ENCODE results near the gene ANKRD33B. TPM values are rescaled to one million over a fixed set of nuclear protein-coding genes. Genes with fewer than 3 reads are reported as not detected.
A peak's percentile ranks its signal among the peaks of the same experiment; 100 is the strongest.

The ANKRD33B gene
- total RNA-seq, 3 donors from 2014 or later: 3.3 to 5.3 (median 3.8) TPM

GRCh38 chr5:10533226-10533625 lies 30.6 kb upstream of the ANKRD33B start:
- no peak overlapping the region for H3K27ac ChIP-seq
- H3K27me3 ChIP-seq: peaks cover 0 to 8% of the 10 kb centered on the region in 2 donors
- intact Hi-C loops (cut with DNase I; ENCODE audit: low total_unique reads): no loop called here
- no peak overlapping the region for H3K4me3 ChIP-seq
- no peak for DNase-seq (ENCODE audit: low spot score in 2 of 2)
- H3K36me3 ChIP-seq: no peaks in the 10 kb centered on the region
- no peaks in the 10 kb centered on the region for H3K9me3 ChIP-seq
- H3K4me1 ChIP-seq: no peaks in the 10 kb centered on the region
- TF ChIP-seq POLR2A (IDR thresholded peaks at IDR 0.05): no peak
- TF ChIP-seq POLR2AphosphoS5 (IDR thresholded peaks at IDR 0.05): no peak
- TF ChIP-seq CTCF (IDR thresholded peaks at IDR 0.05): no peak

- no peak for TF ChIP-seq CTCF (IDR thresholded peaks at IDR 0.05)
- TF ChIP-seq POLR2A (IDR thresholded peaks at IDR 0.05): no peak
- TF ChIP-seq POLR2AphosphoS5 (IDR thresholded peaks at IDR 0.05): no peak
- Histone ChIP-seq H3K4me3 (no peak overlapping the region), H3K27ac (no peak overlapping the region), H3K9me3 (no peaks in the 10 kb centered on the region), H3K36me3 (no peaks in the 10 kb centered on the region), H3K4me1 (no peaks in the 10 kb centered on the region), H3K27me3 (peaks cover 0 to 14% of the 10 kb centered on the region in 2 donors)
- intact Hi-C loops (cut with DNase I; ENCODE audit: low total_unique reads): loop anchor here (5.0 kb wide), 1 partner anchor 1958 kb away; no protein-coding TSS in a partner anchor
- no peak for DNase-seq (ENCODE audit: low spot score in 2 of 2)
Observed at GRCh38 chr5:10534561-10535530, 29.0 kb upstream of the ANKRD33B start.

DNA sequence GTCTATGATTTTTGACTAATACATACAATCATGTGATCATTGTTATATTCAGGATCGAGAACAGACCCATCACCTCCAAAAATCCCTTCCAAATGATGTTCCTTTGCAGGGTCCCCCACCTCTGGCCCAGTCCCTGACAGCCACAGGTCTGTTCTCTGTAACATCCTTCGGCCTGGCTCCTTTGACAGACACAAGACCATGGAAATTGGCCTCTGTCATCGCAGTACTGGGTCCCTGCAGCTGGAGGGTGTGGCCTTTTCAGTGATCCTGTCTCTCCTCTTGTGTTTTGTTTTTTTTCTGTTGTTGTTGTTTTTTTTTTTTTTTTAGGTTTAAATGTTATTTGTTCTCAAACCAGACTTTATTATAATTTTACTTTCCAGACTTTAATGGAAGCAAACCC lies 27.4 kb upstream of the ANKRD33B start:
- H3K36me3 ChIP-seq: no peaks in the 10 kb centered on the region
- TF ChIP-seq POLR2AphosphoS5 (IDR thresholded peaks at IDR 0.05) (no peak), POLR2A (IDR thresholded peaks at IDR 0.05) (no peak), CTCF (IDR thresholded peaks at IDR 0.05) (no peak)
- H3K27me3 ChIP-seq: peaks cover 0 to 14% of the 10 kb centered on the region in 2 donors
- DNase-seq (ENCODE audit: low spot score in 2 of 2): no peak
- H3K9me3 ChIP-seq: no peaks in the 10 kb centered on the region
- no peak overlapping the region for H3K4me3 ChIP-seq
- H3K4me1 ChIP-seq: no peaks in the 10 kb centered on the region
- intact Hi-C loops (cut with DNase I; ENCODE audit: low total_unique reads): loop anchor here (5.0 kb wide), 1 partner anchor 1959 kb away; no protein-coding TSS in a partner anchor
- H3K27ac ChIP-seq: no peak overlapping the region

- TF ChIP-seq CTCF (IDR thresholded peaks at IDR 0.05): no peak
- no peak for TF ChIP-seq POLR2AphosphoS5 (IDR thresholded peaks at IDR 0.05)
- no peak for TF ChIP-seq POLR2A (IDR thresholded peaks at IDR 0.05)
- intact Hi-C loops (cut with DNase I; ENCODE audit: low total_unique reads): loop anchor here (5.0 kb wide), 1 partner anchor 1960 kb away; no protein-coding TSS in a partner anchor
- H3K4me3 ChIP-seq: peak overlapping the region in 1 of 3 donors; percentile 7
- H3K27me3 ChIP-seq: peaks cover 0 to 14% of the 10 kb centered on the region in 2 donors
- H3K27ac ChIP-seq: no peak overlapping the region
- no peaks in the 10 kb centered on the region for H3K36me3 ChIP-seq
- no peaks in the 10 kb centered on the region for H3K9me3 ChIP-seq
- no peak for DNase-seq (ENCODE audit: low spot score in 2 of 2)
- H3K4me1 ChIP-seq: no peaks in the 10 kb centered on the region
Observed at GRCh38 chr5:10536931-10537579, 26.8 kb upstream of the ANKRD33B start.

All from breast epithelium (tissue), 4 donors.